Activated CD4-positive, alpha-beta T cell treated with anti-CD3 and anti-CD28 coated beads, Interleukin-2, amount 50 U/mL, for 48 hours (primary cell): Measurements from ENCODE around the gene ANKS1A.
A peak's percentile ranks its signal among the peaks of the same experiment; 100 is the strongest.
"Not testable (repeated sequence)": the region's sequence is repeated elsewhere in the genome, so short reads cannot be mapped to it uniquely, and the experiment has no call there.

ENCODE experiments used
- DNase-seq, 2 experiments: peaks; one replicate each; pipeline ENCODE4 v3.0.0-alpha.2; 2020

ANKS1A gene

DNA sequence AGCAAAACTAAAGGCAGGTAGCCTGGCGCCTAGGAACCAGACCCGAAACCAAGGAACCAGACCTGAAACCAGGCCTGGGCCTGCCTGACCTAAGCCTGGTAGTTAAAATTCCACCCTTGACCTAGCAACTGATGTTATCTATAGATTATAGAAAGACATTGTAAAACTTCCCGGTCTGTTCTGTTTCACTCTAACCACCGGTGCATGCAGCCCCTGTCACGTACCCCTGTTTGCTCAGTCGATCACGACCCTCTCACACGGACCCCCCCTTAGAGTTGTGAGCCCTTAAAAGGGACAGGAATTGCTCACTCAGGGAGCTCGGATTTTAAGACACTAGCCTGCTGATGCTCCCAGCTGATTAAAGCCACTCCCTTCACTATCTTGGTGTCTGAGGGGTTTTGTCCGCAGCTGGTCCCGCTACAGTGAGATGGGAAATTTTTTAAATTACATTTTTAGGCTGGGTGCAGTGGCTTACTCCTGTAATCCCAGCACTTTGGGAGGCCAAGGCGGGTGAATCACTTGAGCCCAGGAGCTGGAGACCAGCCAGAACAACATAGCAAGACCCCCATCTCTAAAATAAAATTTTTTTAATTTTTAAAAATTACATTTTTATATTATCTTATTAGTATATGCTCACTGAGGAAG lies 115.0 kb downstream of the ANKS1A start:
- not testable (repeated sequence) for DNase-seq

DNA sequence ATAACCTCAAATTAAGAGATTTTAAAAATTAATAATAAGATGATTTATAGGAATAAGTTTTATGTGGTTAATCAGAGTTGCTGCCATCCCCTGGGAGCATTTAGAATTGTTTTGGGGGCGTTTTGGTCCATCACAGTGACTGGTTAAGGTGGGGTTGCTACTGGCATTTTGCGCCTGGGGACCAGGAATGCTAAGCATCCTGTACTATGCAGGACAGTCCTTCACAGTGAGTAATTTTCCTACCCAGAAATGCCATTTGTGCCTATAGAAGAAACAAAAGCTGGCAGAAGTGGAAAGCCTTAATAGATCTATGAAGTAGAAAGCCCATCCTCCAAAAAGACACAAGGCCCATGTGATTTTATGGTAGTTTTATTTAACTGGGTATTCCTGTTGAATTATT lies 118.0 kb downstream of the ANKS1A start:
- no peak for DNase-seq

DNA sequence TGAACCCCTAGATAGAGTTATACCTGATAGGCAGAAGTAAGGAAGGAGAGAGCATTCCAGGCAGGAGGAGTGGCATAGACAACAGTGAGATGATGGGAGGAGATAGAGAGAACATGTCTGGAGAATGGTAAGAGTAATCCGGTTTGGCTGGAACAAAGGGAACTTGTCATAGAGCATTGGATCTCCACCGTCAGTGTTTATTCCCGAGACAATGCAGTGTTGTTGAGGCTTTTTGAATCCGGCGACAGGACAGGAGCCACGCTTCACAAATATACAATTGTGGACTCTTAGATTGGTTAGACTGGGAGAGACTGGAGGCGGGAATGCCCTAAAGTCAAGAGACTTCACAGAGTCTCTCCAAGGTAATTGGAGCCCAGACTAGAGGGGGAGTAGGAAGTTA lies 119.8 kb downstream of the ANKS1A start:
- DNase-seq: no peak

DNA sequence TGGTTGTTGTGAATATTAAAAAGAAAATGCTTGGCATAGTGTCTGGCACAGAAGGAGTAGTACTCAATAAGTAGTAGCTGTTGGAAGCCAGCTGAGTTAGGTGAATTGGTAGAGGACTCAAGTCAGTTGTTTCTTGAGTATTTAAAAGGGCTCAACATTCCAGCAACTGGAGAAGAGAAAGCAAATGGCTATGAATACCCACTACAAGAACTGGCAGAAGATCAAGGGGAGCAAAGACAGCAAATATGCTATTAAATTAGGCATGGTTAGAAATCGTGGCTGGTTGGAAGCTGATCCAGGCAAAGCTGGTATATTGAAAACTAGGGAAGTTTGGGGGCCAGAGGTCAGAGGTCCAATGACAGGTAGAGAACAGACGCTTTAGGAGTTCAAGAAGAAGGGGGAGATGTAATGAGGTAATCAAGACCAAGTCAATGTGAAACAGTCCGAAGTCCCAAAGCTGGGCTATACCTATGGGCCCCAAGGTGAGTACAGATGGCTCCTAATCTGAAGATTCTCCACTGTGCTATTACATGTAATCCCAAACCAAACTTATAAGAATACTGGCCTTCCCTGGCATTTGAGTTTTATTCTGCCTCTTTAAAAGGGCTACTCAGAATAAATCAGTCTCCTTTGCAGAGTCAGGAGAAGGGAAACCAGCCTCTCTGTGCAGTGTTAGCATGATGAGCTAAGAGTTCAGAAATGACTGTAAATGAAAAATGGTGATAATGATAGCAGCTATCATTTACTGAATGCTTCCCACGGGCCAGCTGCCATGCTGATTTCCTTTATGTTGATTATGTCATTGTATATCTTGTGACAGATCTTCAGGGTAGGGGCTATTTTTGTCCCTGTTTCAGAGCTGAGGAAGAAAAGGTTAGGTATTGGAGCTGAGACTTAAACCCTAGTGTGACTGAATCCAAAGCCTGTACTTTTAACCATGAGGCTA lies 122.3 kb downstream of the ANKS1A start:
- peak; percentile 6 to 7 for DNase-seq

DNA sequence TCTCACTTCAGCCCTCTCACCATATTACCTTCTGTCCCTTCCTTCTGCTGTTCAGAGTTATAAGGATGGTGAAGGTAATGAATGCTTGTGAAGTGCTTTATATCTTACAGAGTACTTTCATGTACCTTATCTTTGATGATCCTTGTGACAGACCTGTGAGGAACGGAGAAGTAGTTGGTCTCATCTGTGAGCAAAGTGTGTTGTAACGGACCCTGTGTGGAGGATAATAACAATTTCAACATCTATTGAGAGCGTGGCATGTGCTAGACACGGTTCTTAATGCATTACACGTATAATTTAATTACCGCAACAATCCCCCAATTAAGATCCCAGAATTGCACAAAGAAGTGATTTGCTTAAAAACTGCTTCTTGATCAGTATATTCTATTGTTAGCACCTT lies 124.6 kb downstream of the ANKS1A start:
- no peak for DNase-seq

DNA sequence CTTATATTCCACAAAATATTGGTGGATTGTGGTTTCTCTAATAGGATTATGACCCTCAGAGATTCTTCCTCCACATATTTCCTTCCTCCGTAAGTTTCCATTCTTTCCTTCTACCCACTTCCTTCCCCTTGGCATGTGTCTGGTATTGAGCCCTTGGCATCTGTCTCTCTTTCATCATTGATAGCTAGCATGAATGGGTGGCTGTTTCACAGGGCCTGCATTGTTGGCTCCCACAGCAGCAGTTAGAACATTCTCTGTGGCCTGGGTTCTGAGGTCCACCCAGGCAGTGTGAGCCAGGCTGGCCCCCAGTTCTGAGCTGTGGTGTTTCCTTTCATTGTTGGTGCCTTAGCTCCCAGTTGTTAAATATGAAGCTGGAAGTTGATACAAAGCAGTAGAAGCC lies 125.3 kb downstream of the ANKS1A start:
- DNase-seq: no peak

DNA sequence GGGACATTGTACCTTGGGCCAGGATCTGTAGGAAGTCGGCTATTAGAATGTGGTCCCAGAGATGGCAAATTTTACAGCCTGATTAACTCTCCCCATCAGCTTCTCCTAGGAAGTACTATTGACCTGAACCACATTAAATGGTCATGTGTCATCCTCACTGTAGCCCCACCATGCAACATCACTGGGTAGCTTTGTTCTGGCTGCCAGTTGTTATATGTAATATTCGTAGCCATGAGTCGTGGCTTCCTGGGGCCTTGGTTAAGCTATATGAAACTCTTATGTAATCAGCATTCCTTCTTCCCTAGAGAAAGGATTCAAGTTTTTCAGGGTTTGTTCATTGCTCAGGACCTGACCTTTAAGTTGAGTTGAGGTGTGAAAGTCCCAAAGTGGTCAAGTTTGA lies 125.7 kb downstream of the ANKS1A start:
- DNase-seq: no peak

DNA sequence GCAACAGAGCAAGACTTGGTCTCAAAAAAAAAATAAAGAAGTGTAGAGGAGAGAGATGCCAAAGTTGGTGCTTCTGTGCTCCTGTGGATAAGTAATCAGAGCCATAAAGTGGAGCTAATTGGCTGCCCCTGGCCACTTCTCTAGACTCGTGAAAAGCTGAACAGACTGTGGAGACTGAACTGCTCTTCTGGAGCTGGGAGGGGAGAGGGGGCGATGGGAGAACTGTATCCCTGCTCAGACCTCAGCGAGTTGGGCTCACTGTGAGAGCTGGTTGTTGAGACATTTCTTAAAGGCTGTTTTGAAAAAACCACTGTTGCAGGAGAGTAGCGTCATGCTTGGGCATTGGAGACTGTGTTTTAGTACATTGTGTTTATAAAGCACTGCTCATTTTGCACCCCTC lies 126.4 kb downstream of the ANKS1A start:
- DNase-seq: no peak

DNA sequence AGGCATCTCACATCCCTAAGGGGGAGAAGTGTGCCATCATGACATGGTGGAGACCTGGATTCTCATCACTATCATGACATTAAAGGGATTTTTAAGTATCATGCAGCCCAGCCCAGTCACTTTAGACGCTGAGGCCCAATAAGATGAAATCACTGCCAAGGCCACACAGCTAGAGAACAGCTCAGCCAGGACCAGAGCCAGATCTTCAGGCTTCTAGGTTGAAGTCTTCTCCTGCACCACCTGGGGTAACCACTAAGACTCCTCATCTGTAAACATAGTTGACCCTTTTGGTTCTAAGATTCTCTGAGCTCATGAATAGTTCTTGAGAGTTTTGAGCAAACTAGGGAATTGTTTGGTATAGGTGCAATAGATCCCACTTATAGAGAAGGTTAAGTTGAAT lies 126.9 kb downstream of the ANKS1A start:
- no peak for DNase-seq

DNA sequence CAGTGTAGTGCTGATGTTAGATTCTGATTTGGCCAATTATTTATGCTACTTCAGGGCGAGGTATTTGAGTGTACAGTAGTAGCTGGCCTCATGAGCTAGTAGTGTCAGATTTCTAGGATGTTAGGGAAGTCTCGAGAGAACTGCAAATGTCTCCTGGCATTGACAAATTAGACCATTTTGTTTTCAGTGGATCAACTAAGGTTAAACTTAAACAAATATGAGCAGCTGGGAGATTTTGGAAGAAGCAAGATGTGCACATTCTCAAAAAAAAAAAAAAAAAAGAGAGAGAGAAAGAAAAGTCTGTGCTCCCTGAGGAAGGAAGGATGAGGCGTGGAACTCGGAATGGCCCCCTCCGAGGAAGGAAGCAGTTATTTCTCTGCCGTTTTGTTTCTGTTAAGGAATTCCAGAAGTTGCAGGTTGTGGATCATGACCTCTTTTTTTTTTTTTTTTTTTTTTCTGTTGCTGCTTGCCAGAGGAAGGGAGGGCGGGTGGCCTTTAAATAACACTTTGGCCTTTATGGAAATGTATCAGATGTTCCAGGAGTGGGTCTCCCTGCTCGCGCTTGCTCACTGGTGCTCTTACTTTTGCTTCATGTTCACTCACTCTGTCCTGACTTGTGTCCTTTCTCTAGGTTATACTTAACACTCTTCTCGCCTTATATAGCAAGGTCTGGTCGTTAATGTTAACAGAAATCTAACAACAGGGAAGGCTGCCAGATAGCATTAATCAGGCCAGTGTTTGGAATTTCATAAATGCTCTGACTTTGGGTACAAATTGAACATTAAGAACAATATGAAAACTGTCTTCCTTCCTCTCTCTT lies 127.7 kb downstream of the ANKS1A start:
- no peak for DNase-seq

DNA sequence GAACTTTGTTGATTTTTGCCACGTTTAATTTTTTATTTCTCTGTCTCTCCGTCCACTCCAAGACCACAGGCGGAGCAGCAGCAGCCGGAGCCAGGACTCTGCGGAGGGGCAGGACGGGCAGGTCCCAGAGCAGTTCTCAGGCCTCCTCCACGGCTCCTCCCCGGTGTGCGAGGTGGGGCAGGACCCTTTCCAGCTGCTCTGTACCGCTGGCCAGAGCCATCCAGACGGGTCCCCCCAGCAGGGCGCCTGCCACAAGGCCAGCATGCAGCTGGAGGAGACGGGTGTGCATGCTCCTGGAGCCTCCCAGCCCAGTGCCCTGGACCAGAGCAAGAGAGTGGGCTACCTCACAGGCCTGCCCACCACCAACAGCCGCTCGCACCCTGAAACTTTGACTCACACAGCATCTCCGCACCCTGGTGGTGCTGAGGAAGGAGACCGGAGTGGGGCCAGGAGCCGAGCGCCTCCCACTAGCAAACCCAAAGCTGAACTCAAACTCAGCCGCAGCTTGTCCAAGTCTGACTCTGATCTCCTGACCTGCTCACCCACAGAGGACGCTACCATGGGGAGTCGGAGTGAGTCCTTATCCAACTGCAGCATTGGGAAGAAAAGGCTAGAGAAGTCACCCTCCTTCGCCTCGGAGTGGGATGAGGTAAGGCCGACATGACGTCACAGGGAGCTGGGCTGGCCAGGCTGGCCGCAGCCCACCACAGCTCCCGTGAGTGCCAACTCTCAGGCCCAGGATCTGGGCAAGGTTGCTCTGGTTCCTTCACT lies 128.5 kb downstream of the ANKS1A start:
- DNase-seq: no peak

DNA sequence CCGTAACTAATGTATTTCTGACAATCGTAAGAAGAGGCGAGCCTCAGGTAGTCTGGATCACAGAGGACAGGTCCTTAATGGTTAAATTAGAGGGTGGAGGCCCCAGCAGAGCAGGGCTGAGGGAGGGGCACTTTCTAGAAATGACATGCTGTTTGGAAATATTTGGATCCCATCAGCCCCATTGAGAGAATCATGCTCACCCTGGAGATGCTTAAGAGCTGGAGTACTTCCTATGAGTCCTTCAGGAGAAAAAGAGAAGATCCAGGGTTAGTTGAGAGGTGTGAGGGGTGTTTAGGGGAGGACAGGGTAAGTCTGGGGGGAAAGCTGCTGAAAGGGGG lies 129.1 kb downstream of the ANKS1A start:
- no peak for DNase-seq

DNA sequence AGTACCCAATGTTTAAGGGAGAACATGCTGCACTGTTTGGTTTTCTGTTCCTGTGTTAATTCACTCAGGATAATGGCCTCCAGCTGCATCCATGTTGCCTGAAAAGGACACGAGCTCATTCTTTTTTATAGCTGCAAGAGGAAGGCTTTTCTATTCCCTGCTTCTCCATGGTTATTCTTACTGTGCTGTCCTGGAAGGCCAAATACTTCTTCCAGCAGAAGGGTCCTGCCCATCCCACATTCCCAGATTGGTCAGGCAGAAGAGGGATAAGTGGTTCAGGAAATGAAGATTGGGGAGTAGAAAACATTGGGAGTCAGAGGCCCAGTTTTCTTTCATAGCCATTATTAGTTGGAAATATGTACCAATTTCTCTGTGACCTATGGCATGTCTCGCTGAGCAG lies 129.7 kb downstream of the ANKS1A start:
- no peak for DNase-seq

DNA sequence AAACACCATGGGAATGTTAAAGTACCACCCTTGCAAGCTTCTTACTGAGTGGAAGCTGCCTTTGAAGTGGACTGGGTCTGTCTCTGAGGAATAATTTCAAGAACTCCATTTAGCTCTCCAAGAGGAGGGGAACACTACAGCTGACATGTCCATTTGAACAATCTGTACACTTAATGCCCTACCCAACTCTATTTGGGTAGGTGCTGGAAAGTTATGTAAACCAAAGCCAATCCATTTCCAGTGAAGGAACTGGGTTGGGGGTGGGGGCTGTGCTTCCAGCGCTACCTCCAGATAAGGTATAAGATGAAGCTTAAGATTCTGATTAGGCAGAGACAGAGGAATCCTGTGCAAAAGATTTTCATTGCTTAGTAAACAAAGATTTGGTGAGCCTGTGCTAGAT lies 130.1 kb downstream of the ANKS1A start:
- DNase-seq: no peak

DNA sequence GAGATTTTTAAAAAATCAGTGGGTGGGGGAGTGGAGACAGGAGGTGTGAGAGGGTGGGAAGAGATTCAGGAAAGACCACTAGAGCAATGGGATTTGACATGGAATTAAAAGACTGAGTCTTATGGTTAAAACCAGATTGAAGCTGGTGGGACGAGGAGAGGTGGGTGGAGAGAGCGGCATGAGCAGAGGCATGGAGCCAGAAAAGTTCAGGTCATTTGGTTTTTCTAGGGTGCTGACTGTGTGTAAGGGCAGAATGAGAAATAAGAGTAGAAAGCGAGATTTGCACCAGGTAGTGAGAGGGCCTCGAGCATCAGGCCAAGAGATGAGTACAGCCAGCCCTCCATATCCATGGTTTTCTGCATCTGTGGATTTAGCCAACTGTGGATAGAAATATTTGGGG lies 130.8 kb downstream of the ANKS1A start:
- no peak for DNase-seq

DNA sequence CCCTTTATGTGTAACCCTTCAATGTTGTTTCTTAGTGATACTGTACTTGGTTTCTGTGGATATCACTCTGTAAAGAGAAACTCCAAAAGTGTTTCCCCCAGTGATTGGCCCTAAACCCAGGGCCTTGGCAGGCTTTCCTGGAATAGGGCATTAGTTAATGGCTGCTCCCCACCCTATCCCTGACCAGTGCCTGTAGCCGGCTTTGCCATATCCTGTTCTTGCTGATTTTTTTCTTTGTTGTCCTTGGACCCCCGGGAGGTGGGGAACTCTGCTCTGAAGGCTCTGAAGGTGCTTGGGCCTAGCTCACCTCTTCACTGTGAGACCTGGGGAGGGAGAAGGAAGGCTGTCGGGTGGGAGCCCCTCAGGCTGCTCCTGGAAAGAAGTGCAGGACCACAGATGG lies 131.9 kb downstream of the ANKS1A start:
- DNase-seq: no peak

DNA sequence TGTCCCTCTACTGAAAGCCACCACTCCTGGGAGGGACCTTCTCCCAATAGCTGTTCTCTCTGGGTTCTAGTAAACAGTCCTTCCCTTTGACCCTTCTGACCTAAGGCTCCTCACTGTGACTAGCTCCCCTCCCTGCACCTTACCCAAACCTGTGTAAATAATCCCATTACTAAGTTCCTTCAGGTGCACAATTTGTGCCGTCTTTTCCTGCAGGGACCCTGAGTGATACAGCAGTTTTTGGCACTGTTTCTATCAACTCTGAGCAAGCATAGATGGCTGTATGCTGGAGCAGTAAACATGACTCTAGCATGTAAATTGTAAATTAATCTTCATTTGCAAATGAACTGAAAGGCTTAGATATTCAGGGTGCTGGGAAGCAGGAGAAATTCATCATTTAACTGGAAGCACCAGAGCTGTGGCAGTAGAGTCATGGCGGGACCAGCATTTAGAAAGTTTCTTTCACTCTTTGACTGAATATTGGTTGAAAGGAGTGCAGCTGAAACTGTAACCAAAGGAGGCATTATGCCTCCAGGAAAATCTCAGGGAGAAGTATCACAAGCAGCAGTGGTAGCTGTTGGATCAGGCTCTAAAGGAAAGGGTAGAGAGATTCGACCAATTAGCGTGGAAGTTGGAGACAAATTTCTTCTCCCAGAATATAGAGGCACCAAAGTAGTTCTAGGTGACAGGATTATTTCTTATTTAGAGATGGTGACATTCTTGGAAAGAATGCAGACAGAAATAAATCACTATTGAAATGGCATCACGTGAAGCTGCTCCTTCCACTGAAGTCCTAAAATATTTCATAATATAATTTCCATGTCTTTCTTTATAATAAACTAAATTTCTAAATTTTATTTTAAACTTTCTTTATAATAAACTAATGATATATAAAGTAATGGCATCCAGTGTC lies 134.3 kb downstream of the ANKS1A start:
- no peak for DNase-seq

DNA sequence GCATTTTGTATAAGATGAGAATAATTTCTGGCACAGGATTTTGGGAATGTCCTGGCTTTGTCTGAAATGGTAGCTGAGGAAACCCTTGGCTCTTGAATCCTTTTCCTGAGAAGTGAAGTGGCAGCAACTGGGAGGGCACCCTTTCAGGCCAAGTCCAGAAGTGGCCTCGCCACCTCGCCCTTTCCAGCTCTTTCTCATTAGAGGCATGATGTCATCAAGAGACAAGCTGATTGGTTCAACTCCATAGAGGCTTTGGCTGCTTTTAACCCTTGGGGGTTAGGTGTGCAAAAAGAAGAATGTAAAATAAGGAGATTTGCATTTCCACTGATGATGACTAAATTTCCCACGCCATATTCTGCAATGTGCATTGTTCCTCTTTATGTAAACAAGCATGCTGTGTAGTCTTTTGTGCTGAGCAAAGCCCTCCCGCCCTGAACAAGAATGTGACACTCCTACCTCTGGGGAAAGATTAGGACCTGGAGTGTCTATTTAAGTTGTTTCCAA lies 135.5 kb downstream of the ANKS1A start:
- DNase-seq: no peak

DNA sequence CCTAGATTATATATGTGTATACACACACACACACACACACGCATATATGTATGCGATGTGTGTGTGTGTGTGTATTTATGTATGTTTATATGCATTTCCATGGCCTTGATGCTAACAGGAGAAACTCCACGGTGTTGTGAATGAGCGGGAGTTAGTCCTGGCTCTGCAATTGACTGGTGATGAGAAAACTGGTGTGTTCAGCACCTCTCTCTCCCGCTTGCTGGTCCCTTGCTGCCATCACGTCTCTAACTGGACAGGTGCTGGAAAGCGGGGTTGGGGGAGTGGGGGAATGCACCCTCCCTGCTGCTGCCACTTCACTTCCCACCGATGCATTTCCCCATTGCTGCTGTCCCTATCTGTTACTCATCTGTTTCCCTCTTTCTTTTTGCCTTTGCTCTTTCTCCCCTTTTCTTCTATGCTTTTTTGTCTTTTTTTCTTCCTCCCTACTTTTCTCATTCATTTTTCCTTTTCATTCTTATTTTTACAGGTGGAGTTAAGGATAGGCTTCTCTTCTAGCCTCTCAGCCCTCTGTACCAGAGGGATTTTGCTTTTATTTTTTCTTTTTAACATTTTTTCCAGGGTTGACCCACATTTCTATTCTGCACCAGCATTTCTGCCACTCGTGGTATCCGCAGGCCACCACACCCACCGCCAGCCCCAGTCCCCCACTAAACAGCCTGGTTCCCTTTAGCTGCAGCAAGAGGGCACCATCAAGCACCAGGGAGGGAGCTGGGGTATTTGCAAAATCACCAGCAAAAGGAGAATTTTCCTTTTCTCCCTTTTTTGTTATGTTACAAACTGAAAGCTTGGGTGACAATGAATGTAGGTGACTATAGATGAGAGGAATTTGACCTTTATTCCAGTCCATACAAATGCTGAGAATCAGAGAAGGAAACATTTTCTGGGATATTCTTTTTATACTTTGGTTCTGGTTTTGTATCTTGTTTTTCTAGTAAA lies 136.5 kb downstream of the ANKS1A start:
- no peak for DNase-seq
